Heart right ventricle (tissue), 16 donors: ENCODE data around the gene TRAT1. TPM values are rescaled to one million over a fixed set of nuclear protein-coding genes. Genes with fewer than 3 reads are reported as not detected.

Experiments
- ATAC-seq, 8 donors: fragments of 200-7000 bp; cut with Tn5 transposase; one replicate each; pipeline ENCODE4 v1.9.1; 2020; ENCODE audit warnings: mild to moderate bottlenecking in 8 of 8, moderate library complexity in 8 of 8, moderate number of reproducible peaks in 1 of 8
- DNase-seq, 2 donors: peaks; one replicate each; pipeline ENCODE4 v3.0.0-alpha.2; 2020
- H3K27ac ChIP-seq, 10 donors: fragments of 200-600 bp; sonication (generic) in 2 of 10; one replicate each; pipeline versions ENCODE4 v1.5.0 to v1.8.0; 2020 to 2022; ENCODE audit warnings: mild to moderate bottlenecking in 3 of 10
- H3K27me3 ChIP-seq, 7 donors: fragments of 200-600 bp; one replicate each; pipeline ENCODE4 v1.8.0; 2021 to 2022; ENCODE audit warnings: mild to moderate bottlenecking in 2 of 7
- H3K36me3 ChIP-seq, 9 donors: fragments of 200-600 bp; sonication (generic) in 1 of 9; one replicate each; pipeline versions ENCODE4 v1.5.0 to v1.8.0; 2020 to 2022; ENCODE audit warnings: mild to moderate bottlenecking in 2 of 9
- H3K4me1 ChIP-seq, 9 donors: fragments of 200-600 bp; sonication (generic) in 1 of 9; one replicate each; pipeline versions ENCODE4 v1.5.0 to v1.8.0; 2020 to 2022; ENCODE audit warnings: mild to moderate bottlenecking in 4 of 9
- H3K4me3 ChIP-seq, 10 donors: fragments of 200-600 bp; sonication (generic) in 2 of 10; one replicate each; pipeline versions ENCODE4 v1.5.0 to v1.8.0; 2020 to 2022; ENCODE audit warnings: mild to moderate bottlenecking in 7 of 10, moderate library complexity in 2 of 10
- H3K9me3 ChIP-seq, 11 donors: fragments of 200-600 bp in 10 of 11; sonication (generic) in 2 of 11; one replicate each; pipeline versions ENCODE4 v1.5.0 to v1.8.0; 2013 to 2022; ENCODE audit warnings: mild to moderate bottlenecking in 2 of 11, control low read depth in 1 of 11, moderate library complexity in 1 of 11
- CTCF ChIP-seq, 9 donors: fragments of 200-600 bp; sonication (generic) in 2 of 9; IDR thresholded peaks; one replicate each; pipeline versions ENCODE4 v1.5.0 to v1.8.0; 2021 to 2022; ENCODE audit warnings: antibody characterized with exemption in 9 of 9, mild to moderate bottlenecking in 5 of 9, moderate library complexity in 1 of 9
- WGBS, 2 donors: extraction: QIAGEN DNeasy Blood & Tissue Kit; methylation state at CpG; one replicate each; pipeline ENCODE4 v1.1.7; 2013; ENCODE audit warnings: inconsistent platforms in 1 of 2; 5-methylcytosine and 5-hydroxymethylcytosine counted together
- intact Hi-C, 10 donors: fragments of 100-400 bp; cut with DNase I; formaldehyde crosslinking; loops; one replicate each; pipeline versions ENCODE4 v1.11.1 to v1.14.2; 2022
- polyA plus RNA-seq, 2 donors: library from polyadenylated mRNA; stranded (reverse); fragments of 200-250 nt; gene quantifications; one replicate each; pipeline ENCODE4 v1.2.3, GENCODE V29; 2013
- total RNA-seq, 10 donors: library from RNA; stranded (reverse); fragmentation: NEBNext Ultra II Directional in 3 of 10; extraction: Animal tissue kit (Norgen Biotek cat#: 25700) in 3 of 10; gene quantifications; one replicate each; pipeline versions ENCODE4 v1.2.1 to v1.2.4, GENCODE V29; 2021 to 2023
- donor health status: Arrhythmogenic right ventricular cardiomyopathy.
- donor health status: ischemic (EF 13 %, LVEDD 7.1; RV severe dilation, severe dysfunction).
- donor health status: healthy with polysubstance abuse.
- donor health status: DM: no; HTN: yes; CAD: no.
- donor health status: DM: no; HTN: no; CAD: no.
- donor health status: ischemic (EF 25% LVEDD 6.9; RV normal size, moderate dysfunction).
- donor health status: ischemic (EF 25% LVEDD 5.7; RV mildly dilated, moderate dysfunction).
- donor health status: healthy.
- donor health status: DM: yes; HTN: yes; CAD: no.
- donor health status: Ischemic cardiomyopathy.
- donor health status: ischemic (EF 35%, LVEDD 5.7; RV mildly dilated, moderate dysfunction).
- donor health status: nonischemic (EF 11% LVEDD 7.7; RV severe dilation, severe dysfunction).
- donor health status: DM: yes; HTN: yes; CAD: no.
- donor health status: PGD.
- donor health status: ischemic (EF 29% LVEDD 5.4; RV normal size, mild dysfunction).
- donor health status: nonischemic (EF 23%, LVEDD 6.1; RV moderate dilation, normal function).

TRAT1 gene
- total and polyA plus RNA-seq, 12 donors = 0.07 to 0.79 (median 0.20) TPM; not detected in 7

DNA sequence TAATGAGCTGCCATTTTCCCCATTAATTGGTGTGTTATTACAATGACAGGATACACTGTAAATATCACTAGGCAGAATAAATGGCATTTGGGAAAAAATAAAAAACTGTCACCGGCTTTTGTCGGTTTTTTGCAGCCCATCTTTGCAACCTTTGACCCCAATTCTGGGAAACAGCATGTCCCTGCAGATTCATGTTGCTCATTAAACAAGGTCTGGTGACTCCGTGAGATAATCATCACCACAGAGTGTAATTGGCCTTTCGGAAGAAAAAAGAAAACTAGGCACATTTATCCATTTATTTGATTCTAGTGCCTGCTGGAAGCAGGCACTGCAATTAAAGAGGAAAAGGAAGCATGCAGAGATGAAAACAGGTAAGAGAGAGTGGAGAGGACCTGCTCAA, 64.5 kb downstream of the TRAT1 start:
- H3K27ac ChIP-seq = no peak overlapping the region
- ATAC-seq = no peak

GRCh38 chr3:108887777-108888176, 65.2 kb downstream of the TRAT1 start:
- no peak for ATAC-seq
- Histone ChIP-seq H3K27ac (no peak overlapping the region), H3K9me3 (peaks cover 0 to 4% (median 0%) of the 10 kb centered on the region in 11 donors), H3K36me3 (no peaks in the 10 kb centered on the region), H3K27me3 (no peaks in the 10 kb centered on the region), H3K4me3 (no peak overlapping the region), H3K4me1 (no peaks in the 10 kb centered on the region)
- intact Hi-C loops = no loop called here
- DNase-seq = no peak
- no peak for TF ChIP-seq CTCF (IDR thresholded peaks at IDR 0.05)
- 49 to 53% methylated on average over 2 of the region's 2 CpGs for WGBS, 2 donors

More for the DNA sequence above, 64.5 kb downstream of the TRAT1 start:
- no peak overlapping the region for H3K4me3 ChIP-seq
- DNase-seq = no peak
- no peaks in the 10 kb centered on the region for H3K27me3 ChIP-seq
- intact Hi-C loops = no loop called here
- peaks cover 0 to 4% (median 0%) of the 10 kb centered on the region in 11 donors for H3K9me3 ChIP-seq
- 78 to 79% methylated on average over 4 of the region's 4 CpGs for WGBS, 2 donors
- H3K36me3 ChIP-seq = no peaks in the 10 kb centered on the region
- no peaks in the 10 kb centered on the region for H3K4me1 ChIP-seq
- no peak for TF ChIP-seq CTCF (IDR thresholded peaks at IDR 0.05)

DNA sequence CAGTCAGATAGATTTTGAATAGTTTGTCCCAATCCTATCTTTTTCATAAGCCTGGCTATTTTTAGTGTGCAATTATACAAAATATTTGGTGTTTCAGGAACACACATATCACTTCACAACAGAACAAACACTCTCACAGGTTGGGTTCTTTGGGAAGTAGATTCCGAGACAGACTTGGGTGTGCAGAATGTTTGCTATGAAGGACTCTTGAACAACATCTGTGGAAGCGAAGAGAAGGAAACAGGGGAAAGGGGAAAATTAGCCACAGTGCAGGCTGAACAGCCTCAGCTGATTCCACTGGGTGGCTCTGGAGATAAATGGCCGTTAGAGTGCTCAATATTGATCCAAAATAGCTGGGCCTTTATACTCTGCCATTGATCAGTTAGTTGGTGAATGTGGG, 69.2 kb downstream of the TRAT1 start:
- ATAC-seq = no peak
- 70 to 84% methylated on average over 3 of the region's 3 CpGs for WGBS, 2 donors
- Histone ChIP-seq H3K9me3 (peaks cover 0 to 4% (median 0%) of the 10 kb centered on the region in 11 donors), H3K4me3 (no peak overlapping the region), H3K36me3 (no peaks in the 10 kb centered on the region), H3K27ac (no peak overlapping the region), H3K4me1 (no peaks in the 10 kb centered on the region), H3K27me3 (no peaks in the 10 kb centered on the region)
- no peak for TF ChIP-seq CTCF (IDR thresholded peaks at IDR 0.05)
- intact Hi-C loops = no loop called here
- DNase-seq = no peak

GRCh38 chr3:108894981-108895380, 72.4 kb downstream of the TRAT1 start:
- Histone ChIP-seq H3K4me3 (no peak overlapping the region), H3K27me3 (no peaks in the 10 kb centered on the region), H3K4me1 (no peaks in the 10 kb centered on the region), H3K27ac (no peak overlapping the region), H3K9me3 (no peaks in the 10 kb centered on the region), H3K36me3 (no peaks in the 10 kb centered on the region)
- no peak for TF ChIP-seq CTCF (IDR thresholded peaks at IDR 0.05)
- ATAC-seq (no peak), DNase-seq (no peak)
- intact Hi-C loops = no loop called here
- WGBS, 2 donors = 81 to 88% methylated on average over 5 of the region's 5 CpGs
